H1 (cell line): ENCODE measurements around the gene R3HDM4. TPM values are rescaled to one million over a fixed set of nuclear protein-coding genes. Genes with fewer than 3 reads are reported as not detected.

Experiments
- ASH2L ChIP-seq: fragments of 200-600, 300-600 bp; sonication (generic); IDR thresholded peaks from one replicate; pipeline ENCODE4 v1.7.1; 2017; ENCODE audit warnings: low read length
- CHD1 ChIP-seq: IDR thresholded peaks from 2 replicates; pipeline ENCODE4 v1.6.1; 2012; ENCODE audit warnings: low read depth, low read length, improper control_type of control experiment
- CTCF ChIP-seq, 3 experiments: IDR thresholded peaks; 1 replicate in 2 of 3; 2 replicates in 1 of 3; pipeline versions ENCODE4 v1.5.1 to v1.6.1; 2011; ENCODE audit warnings: low read length in 3 of 3, mild to moderate bottlenecking in 3 of 3, inconsistent platforms in 2 of 3, low read depth in 1 of 3, moderate library complexity in 1 of 3; ENCODE audit not compliant: insufficient read depth in 1 of 3; ENCODE audit errors: control extremely low read depth in 1 of 3
- E2F6 ChIP-seq: IDR thresholded peaks from 2 replicates; pipeline ENCODE4 v1.6.1; 2012; ENCODE audit warnings: inconsistent platforms
- SAP30 ChIP-seq: fragments of 300-600 bp; sonication (generic); IDR thresholded peaks from 2 replicates; pipeline ENCODE4 v1.7.1; 2012; ENCODE audit warnings: low read length, moderate library complexity, mild to moderate bottlenecking, inconsistent platforms; ENCODE audit not compliant: insufficient read depth, insufficient replicate concordance
- TAF1 ChIP-seq: IDR thresholded peaks from 2 replicates; pipeline ENCODE4 v1.6.1; 2011; ENCODE audit warnings: mild to moderate bottlenecking, low read depth, low read length
- ZNF274 ChIP-seq: IDR thresholded peaks from 2 replicates; pipeline ENCODE4 v1.7.0; 2012; ENCODE audit warnings: low read length, borderline replicate concordance; ENCODE audit errors: extremely low read depth
- polyA plus RNA-seq, 7 experiments: library from polyadenylated mRNA; depleted of rRNA in 3 of 7; stranded (reverse) in 5 of 7; unstranded in 2 of 7; fragments of >200 nt in 5 of 7; fragments of 200-250 nt in 2 of 7; gene quantifications; 1 replicate in 5 of 7; 2 replicates in 1 of 7; 4 replicates in 1 of 7; pipeline versions ENCODE4 v1.2.1 to v1.2.3, GENCODE V29; 2011 to 2013; ENCODE audit warnings: missing spikeins in 2 of 7, mixed read lengths in 2 of 7
- total RNA-seq: library from RNA; stranded (reverse); fragmentation: NEBNext Ultra II Directional; extraction: Animal tissue kit (Norgen Biotek cat#: 25700); gene quantifications from 2 replicates; pipeline ENCODE4 v1.2.1, GENCODE V29; 2021

Gene R3HDM4
- total and polyA plus RNA-seq, 2 of the 8 experiments (the other 6 are each of a cell fraction or from before 2014, with no cell fraction given), result 76.8 to 102 TPM

DNA sequence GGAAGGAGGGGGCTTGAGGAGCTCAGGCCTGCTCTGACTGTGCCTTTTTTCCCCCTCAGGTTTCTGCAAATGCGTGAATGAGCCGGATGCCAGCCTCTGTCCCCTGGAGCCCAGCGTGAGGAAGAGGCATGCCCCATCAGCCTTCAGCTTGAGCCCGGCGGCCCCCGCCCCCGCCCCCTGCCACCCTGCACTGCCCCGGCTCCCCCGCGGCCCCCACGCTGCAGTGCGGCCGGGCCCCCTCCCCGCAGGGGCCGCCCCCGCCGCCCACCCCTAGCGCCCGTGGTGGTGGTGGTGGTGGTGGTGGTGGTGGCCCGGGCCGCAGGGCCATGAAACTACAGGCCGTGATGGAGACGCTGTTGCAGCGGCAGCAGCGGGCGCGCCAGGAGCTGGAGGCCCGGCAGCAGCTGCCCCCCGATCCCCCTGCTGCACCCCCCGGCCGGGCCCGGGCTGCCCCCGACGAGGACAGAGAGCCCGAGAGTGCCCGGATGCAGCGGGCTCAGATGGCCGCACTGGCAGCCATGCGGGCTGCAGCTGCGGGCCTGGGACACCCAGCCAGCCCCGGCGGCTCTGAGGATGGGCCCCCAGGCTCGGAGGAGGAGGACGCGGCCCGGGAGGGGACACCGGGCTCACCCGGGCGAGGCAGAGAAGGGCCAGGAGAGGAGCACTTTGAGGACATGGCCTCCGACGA is 16.3 kb upstream of the R3HDM4 start (continued):
- TF ChIP-seq CTCF (IDR thresholded peaks at IDR 0.05; ENCODE audit: control extremely low read depth in 1 of 3, insufficient read depth in 1 of 3, low read depth in 1 of 3, low read length in 3 of 3) (no peak), ASH2L (no peak), ZNF274 (no peak), TAF1 (no peak), SAP30 (no peak), CHD1 (no peak), E2F6 (no peak)
